K562 (cell line): ENCODE data around the gene RFWD3. TPM values are rescaled to one million over a fixed set of nuclear protein-coding genes. Genes with fewer than 3 reads are reported as not detected.

ENCODE experiments used
- ATAC-seq: fragments of 200-7000 bp; cut with Tn5 transposase; 3 replicates; pipeline ENCODE4 v1.9.1; 2020; ENCODE audit warnings: moderate library complexity
- BruUV-seq: library from RNA; stranded (reverse); fragments of 400-500 nt; replicated peaks from 2 replicates; lab custom pipeline; 2021; lab: Mats Ljungman, UMichigan
- CTCF ChIA-PET: fragments of 300-600 bp; formaldehyde crosslinking; extraction: SDS; loops from one replicate; lab custom pipeline; 2021; ENCODE audit warnings: low intra/inter-chr PET ratio; lab: Yijun Ruan, JAX
- POLR2A ChIA-PET: fragments of 300-600, 350-650 bp; sonication (Branson Sonifier 250); formaldehyde crosslinking; extraction: SDS; loops from one replicate; lab custom pipeline; 2021; ENCODE audit warnings: antibody characterized with exemption, inconsistent platforms; lab: Yijun Ruan, JAX
- DNase-seq, 4 experiments: peaks; one replicate each; pipeline versions ENCODE4 v3.0.0 to v3.0.0-alpha.2; 2011 to 2018; ENCODE audit warnings: low spot score in 3 of 4, mixed read lengths in 3 of 4; ENCODE audit errors: extremely low read depth in 1 of 4
- FAIRE-seq: peaks from 2 replicates; lab custom pipeline; 2011; peaks lifted over from hg19 to GRCh38; lab: Jason Lieb, UNC
- H2AFZ ChIP-seq: 2 replicates; pipeline ENCODE4 v1.6.0; 2011; ENCODE audit warnings: low read depth, low read length, control low read depth, inconsistent platforms
- H3K27ac ChIP-seq: fragments of 200-600 bp; 3 replicates; pipeline ENCODE4 v1.8.0; 2011; ENCODE audit warnings: low read depth, mild to moderate bottlenecking, control low read depth, inconsistent platforms, low read length, moderate library complexity, mixed read lengths; ENCODE audit errors: extremely low read depth
- H3K27me3 ChIP-seq, 2 experiments: fragments of 300-600 bp in 1 of 2; 2 replicates in 1 of 2; 3 replicates in 1 of 2; pipeline versions ENCODE4 v1.6.0 to v1.8.0; 2011; ENCODE audit warnings: inconsistent platforms in 2 of 2, low read length in 2 of 2, mild to moderate bottlenecking in 1 of 2, mixed read lengths in 1 of 2, moderate library complexity in 1 of 2; ENCODE audit not compliant: control insufficient read depth in 2 of 2, insufficient read depth in 2 of 2
- H3K36me3 ChIP-seq: fragments of 300-600 bp; 3 replicates; pipeline ENCODE4 v1.8.0; 2011; ENCODE audit warnings: mild to moderate bottlenecking, low read length, inconsistent platforms; ENCODE audit not compliant: control insufficient read depth, insufficient read depth
- H3K4me1 ChIP-seq, 2 experiments: fragments of 200-600 bp in 1 of 2; replicated peaks in 1 of 2; 2 replicates in 1 of 2; 3 replicates in 1 of 2; pipeline versions ENCODE4 v1.5.1 to v1.8.0; 2011; ENCODE audit warnings: inconsistent platforms in 2 of 2, low read length in 2 of 2, mild to moderate bottlenecking in 1 of 2, mixed read lengths in 1 of 2, moderate library complexity in 1 of 2; ENCODE audit not compliant: control insufficient read depth in 2 of 2, insufficient read depth in 2 of 2
- H3K4me2 ChIP-seq: 2 replicates; pipeline ENCODE4 v1.6.1; 2011; ENCODE audit warnings: low read length, control low read depth, inconsistent platforms, mixed read lengths; ENCODE audit not compliant: insufficient read depth
- H3K4me3 ChIP-seq: fragments of 200-600 bp; sonication (generic), shearing (Covaris generic); 2 replicates; pipeline ENCODE4 v1.5.1; 2016; ENCODE audit warnings: control low read depth, inconsistent platforms
- H3K79me2 ChIP-seq: fragments of 200-600 bp; 3 replicates; pipeline ENCODE4 v1.8.0; 2011; ENCODE audit warnings: low read length, inconsistent platforms; ENCODE audit not compliant: control insufficient read depth, insufficient read depth
- H3K9ac ChIP-seq, 2 experiments: 2 replicates each; pipeline versions ENCODE4 v1.6.0 to v1.6.1; 2011; ENCODE audit warnings: low read depth in 2 of 2, low read length in 2 of 2, control low read depth in 1 of 2, inconsistent platforms in 1 of 2, mild to moderate bottlenecking in 1 of 2, mixed read lengths in 1 of 2; ENCODE audit not compliant: insufficient read depth in 1 of 2
- H3K9me1 ChIP-seq: one replicate; pipeline ENCODE4 v1.6.0; 2011; ENCODE audit warnings: inconsistent platforms, mild to moderate bottlenecking, low read length, moderate library complexity; ENCODE audit not compliant: control insufficient read depth, insufficient read depth
- H3K9me3 ChIP-seq: replicated peaks from 2 replicates; pipeline ENCODE4 v1.5.1; 2011; ENCODE audit warnings: low read depth, low read length, inconsistent platforms; ENCODE audit not compliant: control insufficient read depth, insufficient read depth
- H4K20me1 ChIP-seq: replicated peaks from 2 replicates; pipeline ENCODE4 v1.6.1; 2011; ENCODE audit warnings: low read length, inconsistent platforms, mixed read lengths; ENCODE audit not compliant: control insufficient read depth, insufficient read depth
- EZH2 ChIP-seq: IDR thresholded peaks from 2 replicates; pipeline ENCODE4 v1.6.1; 2012; ENCODE audit warnings: low read depth, mild to moderate bottlenecking, inconsistent platforms, low read length, borderline replicate concordance
- FOXA1 ChIP-seq: fragments of 450-650 bp; IDR thresholded peaks from 2 replicates; pipeline ENCODE4 v1.6.1; 2016; ENCODE audit warnings: mild to moderate bottlenecking, borderline replicate concordance
- NFIX ChIP-seq: fragments of 250-450 bp; sonication (Bioruptor Pico); IDR thresholded peaks from 2 replicates; pipeline ENCODE4 v1.4.0; 2020; ENCODE audit warnings: low read depth, mild to moderate bottlenecking, moderate library complexity
- NFRKB ChIP-seq: fragments of 450-650 bp; IDR thresholded peaks from 2 replicates; pipeline ENCODE4 v1.6.1; 2016; ENCODE audit warnings: low read depth
- POLR2B ChIP-seq: fragments of 450-650 bp; IDR thresholded peaks from 2 replicates; pipeline ENCODE4 v1.6.1; 2018; ENCODE audit warnings: low read depth; ENCODE audit not compliant: partially characterized antibody
- ZNF124 ChIP-seq: sonication (generic); formaldehyde crosslinking; IDR thresholded peaks from 2 replicates; pipeline ENCODE4 v1.8.1; 2022; ENCODE audit warnings: missing genetic modification reagents
- ZNF444 ChIP-seq: fragments of 250-450 bp; sonication (Bioruptor Pico); IDR thresholded peaks from 2 replicates; pipeline ENCODE4 v1.4.0; 2020; ENCODE audit warnings: mild to moderate bottlenecking, moderate library complexity
- ZNF551 ChIP-seq: fragments of 250-450 bp; sonication (Bioruptor Pico); IDR thresholded peaks from 2 replicates; pipeline ENCODE4 v1.5.0; 2021; ENCODE audit warnings: mild to moderate bottlenecking, moderate library complexity
- ZNF57 ChIP-seq: fragments of 450-650 bp; formaldehyde crosslinking; IDR thresholded peaks from 2 replicates; pipeline ENCODE4 v1.4.0; 2020; ENCODE audit warnings: mild to moderate bottlenecking, moderate library complexity
- ZNF584 ChIP-seq: fragments of 200-800 bp; sonication (Bioruptor generic); IDR thresholded peaks from 2 replicates; pipeline ENCODE4 v1.6.1; 2016; ENCODE audit warnings: low read depth, mild to moderate bottlenecking, missing genetic modification characterization, missing compliant biosample characterization
- WGBS: fragments of 100-300 bp; shearing (Covaris generic); methylation state at CpG from one replicate; pipeline ENCODE4 v1.1.6; 2016; ENCODE audit warnings: low coverage, mixed read lengths; ENCODE audit not compliant: insufficient coverage; ENCODE audit errors: missing lambda C conversion rate; 5-methylcytosine and 5-hydroxymethylcytosine counted together
- in situ Hi-C: fragments of 300-500 bp; cut with MboI; formaldehyde crosslinking; loops from 4 replicates; pipeline ENCODE4 v1.15.0; 2018; ENCODE audit warnings: inconsistent platforms, mixed read lengths
- intact Hi-C: fragments of 100-400 bp; cut with micrococcal nuclease; formaldehyde crosslinking; loops from 2 replicates; pipeline ENCODE4 v1.14.2; 2022
- polyA plus RNA-seq, 8 experiments: library from polyadenylated mRNA; depleted of rRNA in 4 of 8; stranded (reverse) in 5 of 8; unstranded in 3 of 8; fragments of >200 nt; fragmentation: Nextera tagmentation in 2 of 8; fragmentation: Illumina TruSeq in 1 of 8; extraction: Ambion mirVana in 2 of 8; extraction: Trizol in 1 of 8; gene quantifications; 2 replicates each; pipeline versions ENCODE4 v1.2.1 to v1.2.3, GENCODE V29; 2011 to 2014; ENCODE audit warnings: inconsistent platforms in 1 of 8, missing spikeins in 1 of 8
- total RNA-seq, 7 experiments: library from RNA; depleted of rRNA in 6 of 7; stranded (reverse); fragments of >200 nt in 6 of 7; fragmentation: Illumina TruSeq in 2 of 7; extraction: Trizol in 2 of 7; gene quantifications; 2 replicates each; pipeline versions ENCODE4 v1.2.1 to v1.2.3, GENCODE V29; 2011 to 2021; ENCODE audit warnings: low replicate concordance in 1 of 7

Gene RFWD3
- total and polyA plus RNA-seq, 9 of the 15 experiments (the other 6 are each of a cell fraction or from before 2014, with no cell fraction given), result 20.8 to 121 (median 79.0) TPM

- WGBS, result 70% methylated on average over 2 of the region's 2 CpGs
- H3K27me3 ChIP-seq, result no peaks in the 10 kb centered on the region
- peaks cover 13% of the 10 kb centered on the region; the same call in 2 of the 3 replicates for H3K36me3 ChIP-seq
- FAIRE-seq (no peak), DNase-seq (no peak), ATAC-seq (no peak)
- H4K20me1 ChIP-seq, result 0 out of 2 replicates have a peak, but pooled peaks cover 4% of the 10 kb centered on the region
- no peaks in the 10 kb centered on the region for H3K9me3 ChIP-seq
- no peak overlapping the region for H3K4me3 ChIP-seq
- no TSS peak for BruUV-seq
- H3K27ac ChIP-seq, result no peak overlapping the region
- H3K4me2 ChIP-seq, result no peak overlapping the region
- ChIA-PET CTCF (no interaction called here), POLR2A (interaction anchor here (0.6 to 1.9 kb wide), 2 partner anchors 11 to 311 kb away, joined by 3 to 17 read pairs; partner anchors contain the start of gene GLG1)
- no peak overlapping the region for H3K9ac ChIP-seq
- in situ Hi-C loops (no loop called here), intact Hi-C loops (no loop called here)
- H3K79me2 ChIP-seq, result peaks cover 73% of the 10 kb centered on the region
- peaks cover 13 to 19% of the 10 kb centered on the region in 2 experiments; a peak in 4 of 5 replicates for H3K4me1 ChIP-seq
- no peak overlapping the region for H2AFZ ChIP-seq
- TF ChIP-seq ZNF57, result no peak
- no peak for TF ChIP-seq ZNF551 (CRISPR knock-in tag)
- no peak for TF ChIP-seq POLR2B
- TF ChIP-seq ZNF124 (CRISPR knock-in tag), result no peak
- TF ChIP-seq FOXA1, result no peak
- no peak for TF ChIP-seq ZNF444 (CRISPR knock-in tag)
- TF ChIP-seq EZH2, result no peak
- no peak for TF ChIP-seq ZNF584 (CRISPR knock-in tag)
- TF ChIP-seq NFRKB, result no peak
- TF ChIP-seq NFIX, result no peak
- H3K9me1 ChIP-seq, result no peaks in the 10 kb centered on the region
Measured at GRCh38 chr16:74596586-74596985, 70.1 kb downstream of the RFWD3 start.
